MV-4-11 (cell line): ENCODE results near the gene FAM3A.
"Not testable (repeated sequence)": the region's sequence is repeated elsewhere in the genome, so short reads cannot be mapped to it uniquely, and the experiment has no call there.

Experiments used
- DNase-seq: peaks from one replicate; lab custom pipeline; 2025; lab: John Stamatoyannopoulos, UW

FAM3A gene, protein sequence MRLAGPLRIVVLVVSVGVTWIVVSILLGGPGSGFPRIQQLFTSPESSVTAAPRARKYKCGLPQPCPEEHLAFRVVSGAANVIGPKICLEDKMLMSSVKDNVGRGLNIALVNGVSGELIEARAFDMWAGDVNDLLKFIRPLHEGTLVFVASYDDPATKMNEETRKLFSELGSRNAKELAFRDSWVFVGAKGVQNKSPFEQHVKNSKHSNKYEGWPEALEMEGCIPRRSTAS

GRCh38 chrX:154515966-154516655 is at the start of gene FAM3A:
Gene FAM3A, minus strand, starts transcription at chrX:154516232. Its CDS starts 460 bp downstream, at chrX:154515772.
- peak; percentile 79 for DNase-seq

DNA sequence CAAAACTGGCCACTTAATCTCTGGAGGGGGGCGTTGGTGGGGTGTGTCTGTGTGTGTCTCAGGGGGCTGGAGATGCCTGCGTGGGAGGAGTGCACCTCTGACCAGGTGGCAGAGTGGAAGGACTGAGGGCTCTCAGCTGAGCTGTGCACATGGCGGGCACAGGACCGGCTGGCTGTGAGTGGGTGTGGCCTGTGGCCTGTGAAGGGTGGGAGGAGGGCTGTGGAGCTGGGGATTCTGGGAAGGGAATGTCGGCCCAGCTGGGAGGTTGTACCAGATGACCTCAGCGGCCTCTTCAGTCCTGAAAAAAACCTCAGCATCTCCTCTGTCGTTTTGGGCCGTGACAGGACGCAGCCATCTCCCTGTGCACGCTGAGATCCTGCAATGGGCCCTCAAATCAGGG is 46.3 kb upstream of the FAM3A start:
- not testable (repeated sequence) for DNase-seq

DNA sequence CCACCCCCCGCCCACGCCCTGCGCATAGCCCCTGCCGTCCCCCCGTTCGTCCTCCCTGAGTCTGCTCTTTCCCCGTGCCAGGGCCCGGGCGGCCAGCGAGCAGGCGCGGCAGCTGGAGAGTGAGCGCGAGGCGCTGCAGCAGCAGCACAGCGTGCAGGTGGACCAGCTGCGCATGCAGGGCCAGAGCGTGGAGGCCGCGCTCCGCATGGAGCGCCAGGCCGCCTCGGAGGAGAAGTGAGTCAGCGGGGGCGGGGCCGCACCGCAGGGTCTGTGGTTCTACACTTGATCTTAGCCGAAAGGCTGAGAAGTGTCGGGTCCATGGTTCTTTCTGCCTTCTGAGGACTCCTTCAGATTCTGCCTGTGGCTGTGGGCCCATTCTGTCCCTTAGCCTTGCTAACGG is 44.3 kb upstream of the FAM3A start:
- not testable (repeated sequence) for DNase-seq

- DNase-seq = not testable (repeated sequence)
Measured at GRCh38 chrX:154558896-154559295, 42.9 kb upstream of the FAM3A start.

DNA sequence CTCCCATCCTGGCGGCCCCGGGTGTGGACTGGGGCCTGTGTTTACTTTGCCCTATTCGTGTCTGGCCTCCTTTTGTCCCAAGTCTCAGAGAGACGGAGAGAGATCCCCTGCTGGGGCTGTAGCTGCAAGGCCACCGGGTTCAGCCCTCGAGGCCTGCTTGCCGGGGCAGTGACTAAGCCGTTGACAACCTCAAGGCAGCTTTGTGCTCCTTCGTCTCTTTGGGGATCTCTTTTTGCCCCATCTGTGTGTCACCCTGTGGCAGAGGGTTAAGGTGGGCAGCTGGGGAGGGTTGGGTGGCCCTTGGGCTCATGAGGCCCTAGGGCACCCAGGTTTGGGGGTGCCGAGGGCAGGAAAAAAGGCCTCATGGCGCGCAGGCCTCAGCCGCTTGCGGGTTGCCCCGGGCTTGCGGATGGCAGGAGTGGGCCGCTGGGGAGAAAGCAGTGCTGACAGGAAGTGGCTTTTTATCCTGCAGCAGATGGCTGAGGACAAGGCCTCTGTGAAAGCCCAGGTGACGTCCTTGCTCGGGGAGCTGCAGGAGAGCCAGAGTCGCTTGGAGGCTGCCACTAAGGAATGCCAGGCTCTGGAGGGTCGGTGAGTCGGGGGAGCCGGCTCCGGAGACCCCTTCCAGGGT is 42.1 kb upstream of the FAM3A start:
- not testable (repeated sequence) for DNase-seq

DNA sequence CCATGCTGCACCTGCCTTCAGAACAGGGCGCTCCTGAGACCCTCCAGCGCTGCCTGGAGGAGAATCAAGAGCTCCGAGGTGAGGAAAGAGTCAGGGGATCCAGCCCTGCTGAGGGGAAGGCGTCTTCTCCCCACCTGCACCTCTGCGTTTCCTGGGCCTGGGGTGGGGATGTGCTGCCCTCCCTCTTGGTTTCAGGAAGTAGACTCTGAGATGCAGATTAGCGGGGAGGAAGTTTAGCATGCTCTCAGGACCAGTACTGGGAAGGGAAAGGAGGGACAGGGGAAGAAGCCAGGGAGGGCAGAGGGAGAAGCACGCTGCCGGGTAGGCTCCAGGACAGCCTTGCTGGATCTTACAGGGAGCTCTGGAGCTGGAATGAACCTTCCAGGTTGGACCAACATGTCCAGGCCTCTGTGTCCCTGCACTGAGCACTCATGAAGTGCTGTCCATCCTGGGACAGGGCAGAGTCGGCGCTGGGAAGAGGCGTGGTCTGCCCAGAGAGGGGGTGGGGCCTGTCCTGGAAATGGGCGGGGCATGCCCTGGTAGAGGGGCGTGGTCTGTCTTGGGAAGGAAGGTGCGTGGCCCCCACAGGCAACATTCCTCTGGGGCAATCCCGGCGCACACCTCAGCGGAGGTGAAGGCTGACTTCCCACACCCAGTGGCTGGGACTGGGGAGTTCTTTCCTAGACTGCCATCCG is 36.2 kb upstream of the FAM3A start:
- DNase-seq = not testable (repeated sequence)

- DNase-seq = no peak
Measured at GRCh38 chrX:154549766-154550165, 33.7 kb upstream of the FAM3A start.

DNA sequence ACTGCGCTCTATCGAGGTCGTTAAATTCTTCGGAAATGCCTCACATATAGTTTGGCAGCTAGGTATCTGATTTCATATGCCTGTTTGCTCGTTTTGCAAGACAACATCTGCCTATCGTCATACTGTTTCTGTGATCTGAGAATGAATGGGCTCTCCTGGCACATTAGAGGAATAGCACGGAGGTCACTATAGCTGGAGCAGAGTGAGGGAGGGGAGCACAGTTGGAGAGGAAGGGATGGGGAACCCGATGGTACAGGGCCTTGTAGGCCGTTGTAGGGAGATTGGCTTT is 31.9 kb upstream of the FAM3A start:
- DNase-seq = no peak

DNA sequence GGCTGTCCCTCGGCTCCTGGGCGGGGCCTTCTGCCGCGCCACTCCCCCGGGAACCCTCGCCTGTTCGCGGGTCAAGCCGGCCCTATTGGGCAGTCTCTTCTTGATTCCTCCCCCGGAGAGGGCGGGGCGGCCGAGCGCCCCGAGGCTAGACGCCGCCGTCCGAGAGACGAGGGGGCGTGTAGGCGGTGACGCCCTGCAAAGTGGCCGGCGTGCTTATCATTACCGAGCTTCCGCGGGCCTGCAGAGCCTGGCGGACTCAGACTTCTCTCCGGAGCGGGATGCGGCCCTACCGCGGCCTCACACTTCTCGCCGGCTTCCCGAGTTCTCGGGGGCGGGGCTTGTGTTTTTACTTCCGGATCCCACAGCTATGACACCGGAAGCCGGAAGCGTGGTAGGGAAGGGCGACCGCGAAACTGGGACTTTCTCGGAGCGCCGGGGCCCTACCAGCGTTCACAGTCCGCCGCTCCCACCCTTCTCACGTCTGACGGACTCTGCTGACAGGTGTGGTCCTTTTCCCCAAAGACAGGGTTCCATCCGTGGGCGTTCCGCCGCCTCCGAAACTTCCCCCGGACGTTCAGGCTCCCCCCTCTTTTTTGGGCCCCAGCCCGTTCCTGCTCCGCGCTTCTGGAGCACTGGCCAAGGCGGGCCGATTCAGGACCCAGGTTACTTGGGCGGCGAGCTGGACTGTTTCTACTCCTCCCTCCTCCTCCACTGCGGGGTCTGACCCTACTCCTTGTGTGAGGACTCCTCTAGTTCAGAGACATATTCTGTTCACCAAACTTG is 31.4 kb upstream of the FAM3A start, which contains the start of gene IKBKG:
Gene IKBKG (plus strand): TSS at position 376 of the 783 bp plus-strand sequence. CDS start 4,383 bp downstream, outside the sequence.
- peak; percentile 85 for DNase-seq

DNA sequence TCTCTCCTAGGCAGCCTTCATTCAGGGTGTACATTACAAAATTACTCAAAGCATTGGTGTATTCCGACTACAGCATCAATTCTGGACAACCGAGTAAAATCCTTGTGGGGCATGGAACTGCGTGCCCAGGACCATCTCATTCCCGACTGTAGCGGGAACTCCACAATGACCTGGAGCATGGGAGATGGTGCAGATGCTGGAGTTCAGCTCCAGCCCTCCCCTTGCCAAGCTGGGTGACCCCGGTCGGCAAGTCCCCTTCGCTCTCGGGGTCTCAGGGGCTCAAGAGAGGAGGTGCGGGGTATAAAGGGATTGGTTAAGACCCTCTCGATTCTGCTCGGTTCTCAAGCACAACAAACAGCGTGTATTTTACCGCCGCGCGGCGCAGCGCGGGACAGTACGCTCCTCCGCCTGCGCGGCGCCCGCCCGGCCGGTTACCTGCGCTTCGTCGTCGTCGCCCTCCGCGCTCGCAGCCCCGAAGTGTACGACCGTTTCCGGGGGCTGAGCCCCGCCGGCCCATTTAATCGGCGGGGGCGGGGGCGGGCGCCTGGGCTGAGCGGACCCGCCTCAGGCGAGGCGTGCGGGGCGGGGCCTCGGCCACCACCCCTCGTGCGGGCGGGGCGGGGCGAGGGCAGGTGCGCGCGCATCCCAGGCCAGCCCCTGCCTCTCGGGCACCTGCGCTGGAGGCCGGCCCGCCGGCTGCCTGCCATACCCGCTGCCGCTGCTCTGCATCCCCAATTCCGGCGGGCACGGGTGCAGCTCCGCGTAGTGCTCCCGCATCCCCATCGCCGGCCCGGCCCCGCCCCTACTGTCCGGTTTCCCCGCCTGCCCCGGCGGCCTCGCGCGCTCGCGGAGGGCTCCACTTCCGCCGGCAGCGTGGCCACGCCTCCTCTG is 30.6 kb upstream of the FAM3A start, which contains the start of gene G6PD:
Gene G6PD (minus strand): TSS at position 493 of the 891 bp plus-strand sequence. CDS start 691 bp downstream, outside the sequence.
- DNase-seq = peak; percentile 62

DNA sequence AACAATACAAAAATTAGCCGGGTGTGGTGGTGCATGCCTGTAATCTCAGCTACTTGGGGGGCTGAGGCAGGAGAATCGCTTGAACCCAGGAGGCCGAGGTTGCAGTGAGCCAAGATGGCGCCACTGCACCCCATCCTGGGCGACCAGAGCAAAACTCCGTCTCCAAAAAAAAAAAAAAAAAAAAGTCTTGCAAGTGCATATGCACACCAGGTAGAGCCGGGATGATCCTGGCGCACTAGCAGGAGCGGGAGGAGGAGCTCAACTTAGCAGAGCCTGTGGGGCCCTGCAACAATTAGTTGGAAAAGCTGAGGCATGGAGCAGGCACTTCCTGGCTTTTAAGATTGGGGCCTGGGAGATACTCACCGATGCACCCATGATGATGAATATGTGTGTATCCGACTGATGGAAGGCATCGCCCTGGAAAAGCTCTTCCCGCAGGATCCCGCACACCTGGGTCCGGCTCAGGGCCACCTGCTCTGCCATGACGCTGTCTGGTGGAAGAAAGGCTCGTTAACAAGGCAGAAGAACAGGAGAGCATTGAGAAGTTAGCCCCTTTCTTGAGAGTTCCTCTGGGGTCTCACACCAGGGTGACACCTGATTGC is 29.7 kb upstream of the FAM3A start:
- no peak for DNase-seq

GRCh38 chrX:154542723-154543424 is 26.8 kb upstream of the FAM3A start:
- peak; percentile 82 for DNase-seq

DNA sequence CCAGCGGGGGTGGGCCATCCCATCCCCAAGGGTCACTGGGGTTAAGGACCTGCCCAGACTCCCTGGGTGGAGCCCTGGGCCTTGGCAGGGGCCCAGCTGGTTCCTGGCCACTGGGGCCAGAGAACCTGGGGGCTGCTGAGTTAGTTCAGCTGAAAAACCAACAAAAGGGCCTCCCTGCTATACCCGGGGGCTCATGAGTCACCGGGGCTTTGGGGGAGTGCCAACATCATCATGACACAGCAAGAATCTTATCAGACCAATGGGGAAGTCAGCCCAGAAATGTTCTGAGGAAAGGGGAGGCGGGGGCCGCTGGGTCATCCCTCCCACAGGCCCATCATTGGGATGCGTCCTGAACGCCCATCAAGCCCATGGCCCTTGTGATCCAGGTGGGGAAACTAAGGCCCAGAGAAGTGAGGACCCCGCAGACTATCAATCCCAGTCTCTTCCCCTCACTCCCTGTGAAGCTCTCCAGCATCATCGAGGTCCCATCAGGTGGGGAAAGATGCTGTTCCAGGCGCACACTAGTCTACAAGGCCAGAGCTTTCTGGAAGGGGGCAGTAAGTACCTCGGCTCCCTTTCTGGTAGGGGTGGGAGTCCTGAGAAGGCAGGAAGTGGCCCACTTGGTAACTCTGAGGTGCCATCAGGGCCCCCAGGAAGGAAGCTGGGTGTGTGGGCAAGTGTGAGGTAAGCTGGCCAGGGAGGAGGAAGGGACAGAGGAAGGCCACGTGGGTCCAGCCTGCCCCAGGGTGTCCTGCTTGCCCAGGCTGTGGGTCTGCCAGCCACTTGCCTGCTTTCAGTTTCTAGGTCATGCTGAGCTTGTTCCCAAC is 26.1 kb upstream of the FAM3A start:
- peak; percentile 73 for DNase-seq

GRCh38 chrX:154541589-154541895 is 25.5 kb upstream of the FAM3A start:
- DNase-seq = no peak

DNA sequence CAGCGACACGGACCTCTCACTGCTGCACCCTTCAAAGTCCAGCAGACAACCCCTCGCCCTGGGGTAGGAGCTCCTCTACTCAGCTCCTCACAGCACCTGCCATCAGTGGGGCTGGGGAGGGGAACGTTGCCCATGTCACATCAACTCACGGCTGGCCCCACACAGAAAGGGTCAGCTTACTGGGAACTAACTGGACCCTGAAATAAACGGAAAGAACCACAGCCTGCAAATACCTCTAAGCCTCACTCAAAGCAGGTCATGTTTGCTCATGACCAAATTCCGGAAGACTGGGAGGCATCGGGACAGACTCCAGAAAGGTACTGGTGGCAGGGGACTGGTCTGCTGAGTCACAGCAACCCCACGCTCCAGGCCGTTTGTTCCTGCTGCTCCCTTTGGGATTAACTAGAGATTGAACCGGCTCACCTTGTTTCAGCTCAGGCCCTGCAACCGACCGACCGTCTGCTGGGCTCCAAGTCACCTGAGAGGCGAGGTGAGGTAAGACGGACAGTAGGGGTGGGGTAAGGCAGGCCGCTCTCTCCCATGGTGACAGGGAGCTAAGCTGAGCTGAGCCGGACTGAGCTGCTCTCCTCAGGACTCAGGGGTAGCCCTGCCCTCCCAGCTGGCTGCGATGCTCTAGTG is 25.0 kb upstream of the FAM3A start:
- no peak for DNase-seq

GRCh38 chrX:154540365-154540764 is 24.3 kb upstream of the FAM3A start:
- not testable (repeated sequence) for DNase-seq

DNA sequence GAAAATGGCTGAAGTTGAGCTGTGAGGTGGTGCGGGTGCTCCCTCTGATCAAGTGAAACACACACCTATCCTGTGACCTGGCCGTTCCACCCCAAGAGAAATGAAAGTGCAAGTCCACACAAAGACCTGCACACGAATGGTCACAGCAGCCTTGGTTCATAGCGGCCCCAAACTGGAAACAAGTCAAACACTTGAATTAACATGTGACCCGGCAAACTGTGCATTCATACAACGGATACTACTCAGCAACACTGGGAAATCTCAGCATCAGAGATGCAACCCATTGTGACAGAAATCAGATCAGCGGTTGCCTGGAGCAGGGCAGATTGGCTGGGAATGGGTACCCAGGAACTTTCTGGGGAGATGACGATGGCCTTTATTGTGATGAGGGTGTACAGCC is 23.0 kb upstream of the FAM3A start:
- no peak for DNase-seq

GRCh38 chrX:154535892-154536291 is 19.9 kb upstream of the FAM3A start:
- no peak for DNase-seq
